Stimulated activated naive CD8-positive, alpha-beta T cell treated with anti-CD3 and anti-CD28 coated beads, Interleukin-15, Interleukin-2, amounts not matched to agents 100 U/mL and 50 U/mL, for 24 hours (primary cell): Measurements from ENCODE around the gene ZNF22.

ENCODE experiments used
- ATAC-seq: fragments of 150-1000 bp; cut with Tn5 transposase; one replicate; pipeline ENCODE4 v1.10.0; 2021
- DNase-seq: peaks from one replicate; pipeline ENCODE4 v3.0.0; 2021

ZNF22 gene

DNA sequence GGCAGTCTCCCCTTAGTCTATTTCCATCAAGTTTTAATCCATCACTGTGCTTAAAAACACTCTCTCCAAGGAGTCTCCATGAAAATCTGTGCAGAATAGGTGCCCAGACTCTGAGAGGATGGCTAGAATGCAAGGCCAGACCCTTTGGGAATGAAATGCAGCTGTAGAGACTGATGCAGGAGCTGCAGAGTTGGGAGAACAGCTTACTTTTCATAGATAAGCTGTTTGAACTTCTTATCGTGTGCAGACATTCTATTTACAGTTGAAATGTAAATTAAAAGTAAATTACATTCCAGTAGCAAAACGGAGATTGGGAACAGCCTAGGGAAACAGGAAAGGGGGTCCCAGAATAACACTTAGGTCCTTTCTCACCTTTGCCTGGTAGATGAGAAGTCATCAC, 14.9 kb downstream of the ZNF22 start:
- ATAC-seq (no peak), DNase-seq (no peak)

- DNase-seq = no peak
- ATAC-seq = no peak
Observed at GRCh38 chr10:45023426-45023825, 22.7 kb downstream of the ZNF22 start.

DNA sequence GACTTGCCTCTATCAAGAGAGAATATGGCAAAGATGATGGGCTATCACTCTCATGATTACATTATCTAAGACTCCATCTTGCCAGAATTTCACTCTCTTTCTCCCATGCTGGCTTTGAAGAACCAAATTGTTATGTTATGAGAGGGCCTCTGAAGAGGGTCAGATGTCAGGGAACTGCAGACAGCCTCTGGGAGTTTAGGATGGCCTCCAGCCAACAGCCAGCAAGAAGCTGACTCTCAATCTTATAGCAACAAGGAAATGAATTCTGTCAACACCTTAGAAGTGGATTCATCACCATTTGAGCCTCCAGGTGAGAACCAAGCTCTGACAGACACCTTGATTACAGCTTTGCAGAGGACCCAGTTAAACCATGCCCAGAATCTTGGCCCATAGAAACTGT, 33.6 kb downstream of the ZNF22 start:
- DNase-seq (no peak), ATAC-seq (no peak)

GRCh38 chr10:45035673-45036072, 35.0 kb downstream of the ZNF22 start:
- DNase-seq (no peak), ATAC-seq (no peak)

DNA sequence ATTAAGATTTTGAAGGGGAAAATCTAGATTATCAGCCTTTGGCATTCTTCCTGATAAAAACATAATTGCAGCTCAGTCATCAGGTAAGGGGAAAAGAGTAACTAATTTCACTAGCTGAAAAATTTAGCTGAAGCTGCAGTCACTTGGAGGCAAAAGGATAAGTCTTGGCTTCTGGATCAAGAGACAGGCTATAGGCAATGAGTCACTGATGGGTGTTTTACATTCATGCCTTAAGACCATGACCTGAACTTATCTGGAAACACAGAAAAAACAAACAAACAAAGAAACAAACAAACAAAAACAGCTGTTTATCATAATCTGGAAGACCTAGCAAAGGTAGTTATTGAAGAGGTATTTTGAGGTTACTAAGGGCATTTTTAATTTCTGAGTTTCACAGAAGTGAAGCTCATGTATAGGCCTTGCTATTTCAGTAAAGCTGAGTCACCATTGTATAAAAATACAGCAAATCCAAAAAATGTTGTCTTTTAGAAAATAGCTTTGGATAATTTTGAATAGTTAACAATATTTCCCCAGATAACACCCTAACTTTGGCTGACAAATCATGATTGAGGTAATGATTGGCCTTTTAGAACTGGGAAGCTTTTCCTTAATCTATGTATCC, 40.3 kb downstream of the ZNF22 start:
- no peak for DNase-seq
- ATAC-seq = no peak

DNA sequence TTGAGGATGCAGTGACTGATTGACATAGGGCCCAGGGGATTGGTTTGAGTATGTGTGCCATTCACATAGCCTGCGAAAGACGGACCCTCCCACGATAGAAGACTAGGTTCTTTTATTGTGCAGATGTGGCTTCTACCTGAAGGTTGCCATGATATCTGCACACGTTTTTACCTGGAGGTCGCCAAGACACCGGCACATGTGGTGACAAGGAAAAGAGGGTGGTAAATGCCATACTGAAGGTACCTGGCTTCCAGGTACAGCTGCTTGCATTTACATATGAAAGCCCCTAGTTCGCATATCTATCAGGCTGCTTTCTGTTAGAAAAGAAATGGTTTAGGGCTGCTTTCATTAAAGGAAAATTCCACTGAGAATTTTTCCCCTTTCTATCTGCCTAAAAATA, 43.6 kb downstream of the ZNF22 start:
- no peak for DNase-seq
- no peak for ATAC-seq

GRCh38 chr10:45050551-45051235, 50.0 kb downstream of the ZNF22 start:
- DNase-seq (no peak), ATAC-seq (no peak)

DNA sequence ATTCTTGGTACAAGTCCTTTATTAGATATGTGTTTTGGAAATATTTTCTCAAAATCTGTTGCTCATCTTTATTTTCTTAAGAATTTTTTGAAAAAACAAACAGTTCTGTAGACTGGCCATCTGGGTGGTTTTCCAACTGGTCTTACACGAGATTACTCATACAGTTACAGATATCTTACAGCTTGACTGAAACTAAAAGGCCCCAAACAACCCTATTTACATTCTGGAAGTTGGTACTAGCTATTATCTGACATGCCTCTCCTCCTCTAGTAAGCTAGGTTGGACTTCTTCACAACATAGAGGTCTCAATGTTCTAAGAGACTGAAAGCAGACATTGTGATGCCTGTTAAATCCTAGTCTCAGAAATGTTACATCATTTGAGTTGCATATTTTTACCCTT, 52.0 kb downstream of the ZNF22 start:
- DNase-seq = no peak

GRCh38 chr10:45053569-45054100, 52.9 kb downstream of the ZNF22 start:
- no peak for ATAC-seq

More for the DNA sequence above, 52.0 kb downstream of the ZNF22 start:
- no peak for ATAC-seq

More at GRCh38 chr10:45053569-45054100, 52.9 kb downstream of the ZNF22 start:
- DNase-seq = no peak
